Dermis blood vessel endothelial cell (primary cell): ENCODE measurements around the gene TP53TG3D. TPM values are rescaled to one million over a fixed set of nuclear protein-coding genes. Genes with fewer than 3 reads are reported as not detected.
"Not testable (repeated sequence)": the region's sequence is repeated elsewhere in the genome, so short reads cannot be mapped to it uniquely, and the experiment has no call there.

Experiments
- DNase-seq: peaks from one replicate; pipeline ENCODE4 v3.0.0; 2010
- total RNA-seq: library from RNA; depleted of rRNA; stranded (reverse); fragments of >200 nt; gene quantifications from 2 replicates; pipeline ENCODE4 v1.2.3, GENCODE V29; 2014

Gene TP53TG3D, protein sequence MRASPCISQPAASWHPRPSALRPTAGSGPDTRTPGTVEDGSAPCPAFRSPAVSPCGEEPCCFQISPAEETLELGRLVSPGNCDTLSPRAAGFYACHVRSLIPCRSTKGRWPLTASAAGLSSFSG
- 0.28 TPM in 1 of 2 replicates, not detected in the other for total RNA-seq

- not testable (repeated sequence) for DNase-seq
Observed at GRCh38 chr16:32252986-32253385, at the start of gene TP53TG3D. TSS of gene TP53TG3D (plus strand) at chr16:32253286. CDS start at chr16:32253354, 68 bp downstream.

- not testable (repeated sequence) for DNase-seq
Observed at GRCh38 chr16:32253507-32253906, 421 bp downstream of the TP53TG3D start.

GRCh38 chr16:32261526-32261925 is 8.4 kb downstream of the TP53TG3D start:
- not testable (repeated sequence) for DNase-seq

- DNase-seq, result not testable (repeated sequence)
Observed at GRCh38 chr16:32263552-32263951, 10.5 kb downstream of the TP53TG3D start.

DNA sequence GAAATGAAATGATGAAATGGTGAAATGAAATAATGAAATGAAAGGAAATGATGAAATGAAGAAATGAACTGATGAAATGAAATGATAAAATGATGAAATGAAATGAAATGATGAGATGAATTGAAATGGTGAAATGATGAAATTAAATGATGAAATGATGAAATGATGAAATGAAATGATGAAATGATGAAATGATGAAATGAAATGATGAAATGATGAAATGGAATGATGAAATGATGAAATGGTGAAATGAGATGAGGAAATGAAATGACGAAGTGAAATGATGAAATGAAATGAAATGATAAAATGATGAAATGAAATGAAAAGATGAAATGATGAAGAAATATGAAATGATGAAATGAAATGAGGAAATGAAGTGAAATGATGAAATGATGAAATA is 28.8 kb downstream of the TP53TG3D start:
- not testable (repeated sequence) for DNase-seq

DNA sequence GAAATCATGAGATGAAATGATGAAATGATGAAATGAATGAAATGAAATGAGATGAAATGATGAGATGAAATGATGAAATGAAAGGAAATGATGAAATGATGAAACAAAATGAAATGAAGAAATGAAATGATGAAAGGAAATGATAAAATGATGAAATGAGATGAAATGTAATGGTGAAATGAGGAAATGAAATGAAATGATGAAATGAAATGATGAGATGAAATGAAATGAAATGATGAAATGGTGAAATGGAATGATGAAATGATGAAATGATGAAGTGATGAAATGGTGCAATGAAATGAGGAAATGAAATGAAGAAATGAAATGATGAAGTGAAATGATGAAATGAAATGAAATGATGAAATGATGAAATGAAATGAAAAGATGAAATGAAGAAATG is 29.9 kb downstream of the TP53TG3D start:
- not testable (repeated sequence) for DNase-seq

DNA sequence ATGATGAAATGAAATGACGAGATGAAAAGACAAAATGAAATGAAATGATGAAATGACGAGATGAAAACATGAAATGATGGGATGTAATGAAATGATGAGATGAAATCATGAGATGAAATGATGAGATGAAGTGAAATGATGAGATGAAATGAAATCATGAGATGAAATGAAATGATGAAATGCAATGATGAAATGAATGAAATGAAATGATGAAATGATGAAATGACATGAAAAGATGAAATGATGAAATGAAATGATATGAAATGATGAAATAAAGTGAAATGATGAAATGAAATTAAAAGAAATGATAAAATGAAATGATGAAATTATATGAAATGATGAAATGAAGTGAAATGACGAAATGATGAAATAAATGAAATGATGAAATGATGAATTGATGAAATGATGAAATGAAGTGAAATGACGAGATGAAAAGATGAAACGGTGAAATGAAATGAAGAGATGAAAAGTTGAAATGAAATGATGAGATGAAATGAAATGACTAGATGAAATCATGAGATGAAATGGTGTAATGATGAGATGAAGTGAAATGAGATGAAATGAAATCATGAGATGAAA is 30.9 kb downstream of the TP53TG3D start:
- not testable (repeated sequence) for DNase-seq

DNA sequence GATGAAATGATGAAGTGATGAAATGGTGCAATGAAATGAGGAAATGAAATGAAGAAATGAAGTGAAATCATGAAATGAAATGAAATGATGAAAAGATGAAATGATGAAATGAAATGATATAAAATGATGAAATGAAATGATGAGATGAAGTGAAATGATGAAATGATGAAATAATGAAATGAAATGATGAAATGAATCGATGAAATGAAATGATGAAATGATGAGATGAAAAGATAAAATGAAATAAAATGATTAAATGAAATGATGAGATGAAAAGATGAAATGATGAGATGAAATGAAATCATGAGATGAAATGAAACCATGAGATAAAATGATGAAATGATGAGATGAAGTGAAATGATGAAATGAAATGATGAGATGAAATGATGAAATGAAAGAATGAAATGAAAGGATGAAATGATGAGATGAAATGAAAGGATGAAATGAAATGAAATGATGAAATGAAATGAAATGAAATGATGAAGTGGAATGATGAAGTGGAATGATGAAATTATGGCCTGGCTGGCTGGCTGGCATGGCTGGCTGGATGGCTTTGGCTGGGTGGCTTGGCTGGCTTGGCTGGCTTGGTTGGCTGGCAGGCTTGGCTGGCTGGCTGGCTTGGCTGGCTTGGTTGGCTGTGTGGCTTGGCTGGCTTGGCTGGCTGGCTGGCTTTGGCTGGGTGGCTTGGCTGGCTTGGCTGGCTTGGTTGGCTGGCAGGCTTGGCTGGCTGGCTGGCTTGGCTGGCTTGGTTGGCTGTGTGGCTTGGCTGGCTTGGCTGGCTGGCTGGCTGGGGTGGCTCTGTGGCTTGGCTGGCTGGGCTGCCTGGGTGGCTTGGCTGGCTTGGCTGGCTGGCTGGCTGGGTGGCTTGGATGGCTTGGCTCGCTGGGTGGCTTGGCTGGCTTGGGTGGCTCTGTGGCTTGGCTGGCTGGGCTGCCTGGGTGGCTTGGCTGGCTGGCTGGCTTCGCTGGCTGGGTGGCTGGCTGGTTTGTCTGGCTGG is 32.0 kb downstream of the TP53TG3D start:
- not testable (repeated sequence) for DNase-seq

DNA sequence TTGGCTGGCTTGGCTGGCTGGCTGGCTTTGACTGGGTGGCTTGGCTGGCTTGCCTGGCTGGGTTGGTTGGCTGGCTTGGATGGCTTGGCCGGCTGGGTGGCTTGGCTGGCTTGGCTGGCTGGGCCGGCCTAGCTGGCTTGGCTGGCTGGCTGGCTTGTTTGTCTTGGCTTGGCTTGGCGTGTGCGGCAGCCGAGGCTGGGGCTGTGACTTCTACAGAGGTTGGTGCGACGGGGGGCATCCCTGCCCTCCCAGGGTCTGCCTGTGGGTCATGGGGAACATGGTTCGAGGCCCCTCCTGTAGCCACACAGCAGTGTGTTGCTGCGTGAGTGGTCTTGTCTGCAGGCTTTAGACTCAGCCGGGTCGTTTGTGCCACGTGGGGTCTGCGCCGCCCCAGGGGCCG is 33.1 kb downstream of the TP53TG3D start:
- not testable (repeated sequence) for DNase-seq

- DNase-seq, result not testable (repeated sequence)
Observed at GRCh38 chr16:32287743-32288142, 34.7 kb downstream of the TP53TG3D start.

DNA sequence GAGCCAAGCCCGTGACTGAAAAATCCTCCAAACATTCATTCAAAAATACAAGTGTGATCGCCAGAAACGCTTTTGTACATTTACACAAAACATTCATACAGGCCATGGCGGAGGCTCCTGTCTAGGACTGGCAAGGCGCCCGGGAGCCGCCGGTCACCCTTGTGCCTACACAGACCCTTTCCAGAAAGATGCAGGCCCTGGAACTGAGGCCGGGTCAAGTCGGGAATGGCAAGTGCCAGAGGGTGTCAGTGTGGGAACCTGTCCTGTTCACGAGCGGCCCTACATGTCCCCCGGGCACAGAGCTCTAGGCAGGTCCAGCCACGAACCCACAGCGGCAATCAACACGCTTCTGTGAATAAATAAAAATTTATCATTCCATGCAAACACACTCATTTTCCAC is 36.1 kb downstream of the TP53TG3D start:
- not testable (repeated sequence) for DNase-seq

GRCh38 chr16:32302776-32303175 is 49.7 kb downstream of the TP53TG3D start:
- not testable (repeated sequence) for DNase-seq
